ENCODE data around the gene LACRT. TPM values are rescaled to one million over a fixed set of nuclear protein-coding genes. Genes with fewer than 3 reads are reported as not detected.

LACRT gene
- total and polyA plus RNA-seq, 9 of the 15 experiments (the other 6 are each of a cell fraction or from before 2014, with no cell fraction given): not detected

GRCh38 chr12:54611715-54612149 lies 23.0 kb downstream of the LACRT start:
- no peak for FAIRE-seq

GRCh38 chr12:54608769-54609168 lies 25.9 kb downstream of the LACRT start:
- H3K79me2 ChIP-seq (ENCODE audit: control insufficient read depth, insufficient read depth, low read length): no peaks in the 10 kb centered on the region
- no peak overlapping the region for H3K9ac ChIP-seq (ENCODE audit: insufficient read depth in 1 of 2, low read depth in 2 of 2, low read length in 2 of 2)
- no peak overlapping the region for H3K4me2 ChIP-seq (ENCODE audit: insufficient read depth, low read length)
- H2AFZ ChIP-seq (ENCODE audit: low read depth, low read length): no peak overlapping the region
- DNase-seq (ENCODE audit: extremely low read depth in 1 of 4, low spot score in 3 of 4): no peak
- no peak overlapping the region for H3K4me3 ChIP-seq
- peaks cover 0 to 24% of the 10 kb centered on the region in 2 experiments; a peak in 2 of 5 replicates for H3K27me3 ChIP-seq (ENCODE audit: control insufficient read depth in 2 of 2, insufficient read depth in 2 of 2, low read length in 2 of 2)
- H3K9me3 ChIP-seq (replicated peaks; ENCODE audit: control insufficient read depth, insufficient read depth, low read depth, low read length): no peaks in the 10 kb centered on the region
- H3K9me1 ChIP-seq (ENCODE audit: control insufficient read depth, insufficient read depth, low read length): no peaks in the 10 kb centered on the region
- BruUV-seq (replicated peaks): no TSS peak
- no peaks in the 10 kb centered on the region for H3K36me3 ChIP-seq (ENCODE audit: control insufficient read depth, insufficient read depth, low read length)
- no peak overlapping the region for H3K27ac ChIP-seq (ENCODE audit: extremely low read depth, low read depth, low read length)
- 0% methylated on average over 2 of the region's 2 CpGs for WGBS (ENCODE audit: insufficient coverage, low coverage, missing lambda C conversion rate)
- ChIA-PET CTCF (ENCODE audit: low intra/inter-chr PET ratio) (interaction anchor here (0.6 kb wide), 1 partner anchor 28 kb away, joined by 3 read pairs; no protein-coding TSS in a partner anchor), POLR2A (no interaction called here)
- in situ Hi-C loops (cut with MboI): no loop called here
- FAIRE-seq: no peak
- no peaks in the 10 kb centered on the region; the same call in 1 of the 2 replicates for H4K20me1 ChIP-seq (replicated peaks; ENCODE audit: control insufficient read depth, insufficient read depth, low read length)
- intact Hi-C loops (cut with micrococcal nuclease): loop anchor here (10.0 kb wide), 1 partner anchor 346 kb away; no protein-coding TSS in a partner anchor
- ATAC-seq: no peak
- no peaks in the 10 kb centered on the region for H3K4me1 ChIP-seq (replicated peaks in 1 of 2; ENCODE audit: control insufficient read depth in 2 of 2, insufficient read depth in 2 of 2, low read length in 2 of 2)
- TF ChIP-seq ZC3H11A (IDR thresholded peaks at IDR 0.05; ENCODE audit: low read depth, low read length) (no peak), ZNF354B (CRISPR knock-in tag; IDR thresholded peaks at IDR 0.05) (no peak), CC2D1A (IDR thresholded peaks at IDR 0.05) (no peak), ETS1 (conservative IDR thresholded peaks at IDR 0.05; ENCODE audit: control insufficient read depth, low read depth, low read length) (no peak)

More at GRCh38 chr12:54611715-54612149, 23.0 kb downstream of the LACRT start:
- no peak for ATAC-seq
- Histone ChIP-seq H3K79me2 (ENCODE audit: control insufficient read depth, insufficient read depth, low read length) (no peaks in the 10 kb centered on the region), H3K9me1 (ENCODE audit: control insufficient read depth, insufficient read depth, low read length) (no peaks in the 10 kb centered on the region), H3K27ac (ENCODE audit: extremely low read depth, low read depth, low read length) (no peak overlapping the region), H3K9me3 (replicated peaks; ENCODE audit: control insufficient read depth, insufficient read depth, low read depth, low read length) (no peaks in the 10 kb centered on the region), H3K4me2 (ENCODE audit: insufficient read depth, low read length) (no peak overlapping the region), H3K4me3 (no peak overlapping the region), H2AFZ (ENCODE audit: low read depth, low read length) (no peak overlapping the region), H3K4me1 (replicated peaks in 1 of 2; ENCODE audit: control insufficient read depth in 2 of 2, insufficient read depth in 2 of 2, low read length in 2 of 2) (no peaks in the 10 kb centered on the region), H3K9ac (ENCODE audit: insufficient read depth in 1 of 2, low read depth in 2 of 2, low read length in 2 of 2) (no peak overlapping the region), H3K36me3 (ENCODE audit: control insufficient read depth, insufficient read depth, low read length) (no peaks in the 10 kb centered on the region), H4K20me1 (replicated peaks; ENCODE audit: control insufficient read depth, insufficient read depth, low read length) (no peaks in the 10 kb centered on the region), H3K27me3 (ENCODE audit: control insufficient read depth in 2 of 2, insufficient read depth in 2 of 2, low read length in 2 of 2) (peaks cover 0 to 39% of the 10 kb centered on the region in 2 experiments; a peak in 2 of 5 replicates)
- CTCF ChIA-PET (ENCODE audit: low intra/inter-chr PET ratio): no interaction called here
- WGBS (ENCODE audit: insufficient coverage, low coverage, missing lambda C conversion rate): 0% methylated on average over 3 of the region's 3 CpGs
- no TSS peak for BruUV-seq (replicated peaks)
- POLR2A ChIA-PET: no interaction called here
- intact Hi-C loops (cut with micrococcal nuclease) (no loop called here), in situ Hi-C loops (cut with MboI) (no loop called here)
- no peak for TF ChIP-seq SOX6 (IDR thresholded peaks at IDR 0.05)
- TF ChIP-seq XRCC5 (IDR thresholded peaks at IDR 0.05; ENCODE audit: low read depth, low read length): no peak
- TF ChIP-seq EHMT2 (IDR thresholded peaks at IDR 0.05): no peak
- no peak for TF ChIP-seq POLR2AphosphoS2 (IDR thresholded peaks at IDR 0.05; ENCODE audit: low read length)
- TF ChIP-seq ZNF586 (CRISPR knock-in tag; conservative IDR thresholded peaks at IDR 0.05): no peak
- DNase-seq (ENCODE audit: extremely low read depth in 1 of 4, low spot score in 3 of 4): no peak

Data from K562 (cell line).